BLaER1 (cell line): ENCODE measurements around the gene CPSF4L.

Experiments
- H3K27ac ChIP-seq: shearing (Covaris generic); formaldehyde crosslinking; 2 replicates; pipeline ENCODE4 v1.8.1; 2022
- H3K27me3 ChIP-seq: shearing (Covaris generic); formaldehyde crosslinking; 2 replicates; pipeline ENCODE4 v1.8.1; 2022
- H3K36me3 ChIP-seq: shearing (Covaris generic); formaldehyde crosslinking; 2 replicates; pipeline ENCODE4 v1.8.1; 2022
- H3K4me1 ChIP-seq: shearing (Covaris generic); formaldehyde crosslinking; 2 replicates; pipeline ENCODE4 v1.8.1; 2022
- H3K4me2 ChIP-seq: shearing (Covaris generic); formaldehyde crosslinking; 2 replicates; pipeline ENCODE4 v1.8.1; 2022
- H3K4me3 ChIP-seq: shearing (Covaris generic); formaldehyde crosslinking; 2 replicates; pipeline ENCODE4 v1.8.1; 2022
- H3K9ac ChIP-seq: shearing (Covaris generic); formaldehyde crosslinking; 2 replicates; pipeline ENCODE4 v1.8.1; 2022
- H3K9me3 ChIP-seq: shearing (Covaris generic); formaldehyde crosslinking; 2 replicates; pipeline ENCODE4 v1.8.1; 2022
- H4K20me1 ChIP-seq: shearing (Covaris generic); formaldehyde crosslinking; 2 replicates; pipeline ENCODE4 v1.8.1; 2022
- Cebpa-rat ChIP-seq: shearing (Covaris generic); IDR thresholded peaks from 2 replicates; pipeline ENCODE4 v1.8.1; 2022

The CPSF4L gene

GRCh38 chr17:73290399-73291259 lies 28.9 kb upstream of the CPSF4L start:
- no peaks in the 10 kb centered on the region for H3K27me3 ChIP-seq
- H3K4me2 ChIP-seq: peak overlapping the region; percentile 91
- peaks cover 55% of the 10 kb centered on the region for H3K4me1 ChIP-seq
- no peaks in the 10 kb centered on the region for H3K9me3 ChIP-seq
- TF ChIP-seq Cebpa-rat: peak; percentile 62
- peaks cover 8% of the 10 kb centered on the region for H3K36me3 ChIP-seq
- peak overlapping the region; percentile 76 for H3K27ac ChIP-seq
- peak overlapping the region; percentile 19 for H3K4me3 ChIP-seq
- peaks cover 43% of the 10 kb centered on the region for H4K20me1 ChIP-seq
- H3K9ac ChIP-seq: peak overlapping the region; percentile 62; the same call in 1 of the 2 replicates

GRCh38 chr17:73289549-73290254 lies 28.0 kb upstream of the CPSF4L start:
- no peak for TF ChIP-seq Cebpa-rat
- H3K27me3 ChIP-seq: no peaks in the 10 kb centered on the region
- H4K20me1 ChIP-seq: peaks cover 45% of the 10 kb centered on the region
- H3K36me3 ChIP-seq: peaks cover 17% of the 10 kb centered on the region
- 0 out of 2 replicates have a peak overlapping the region, but pooled peaks have one; percentile 76 for H3K27ac ChIP-seq
- no peak overlapping the region for H3K4me3 ChIP-seq
- no peak overlapping the region for H3K9ac ChIP-seq
- peaks cover 62% of the 10 kb centered on the region for H3K4me1 ChIP-seq
- H3K9me3 ChIP-seq: no peaks in the 10 kb centered on the region
- peak overlapping the region; percentile 91 for H3K4me2 ChIP-seq

GRCh38 chr17:73288534-73289302 lies 27.0 kb upstream of the CPSF4L start:
- H3K4me2 ChIP-seq: 0 out of 2 replicates have a peak overlapping the region, but pooled peaks have one; percentile 5
- TF ChIP-seq Cebpa-rat: no peak
- no peak overlapping the region for H3K27ac ChIP-seq
- H4K20me1 ChIP-seq: peaks cover 55% of the 10 kb centered on the region
- H3K9me3 ChIP-seq: no peaks in the 10 kb centered on the region
- peaks cover 17% of the 10 kb centered on the region for H3K36me3 ChIP-seq
- H3K27me3 ChIP-seq: no peaks in the 10 kb centered on the region
- no peak overlapping the region for H3K4me3 ChIP-seq
- peaks cover 67% of the 10 kb centered on the region for H3K4me1 ChIP-seq
- no peak overlapping the region for H3K9ac ChIP-seq

GRCh38 chr17:73286863-73287296 lies 25.2 kb upstream of the CPSF4L start:
- Histone ChIP-seq H3K9ac (no peak overlapping the region), H3K4me3 (no peak overlapping the region), H3K36me3 (peaks cover 17% of the 10 kb centered on the region), H3K27me3 (no peaks in the 10 kb centered on the region), H3K4me2 (no peak overlapping the region), H3K27ac (no peak overlapping the region), H4K20me1 (peaks cover 54% of the 10 kb centered on the region), H3K4me1 (peaks cover 67% of the 10 kb centered on the region), H3K9me3 (no peaks in the 10 kb centered on the region)
- no peak for TF ChIP-seq Cebpa-rat

GRCh38 chr17:73285916-73286862 lies 24.5 kb upstream of the CPSF4L start:
- Histone ChIP-seq H3K27me3 (no peaks in the 10 kb centered on the region), H3K9ac (no peak overlapping the region), H4K20me1 (peaks cover 47% of the 10 kb centered on the region), H3K4me2 (no peak overlapping the region), H3K4me1 (peaks cover 67% of the 10 kb centered on the region), H3K9me3 (no peaks in the 10 kb centered on the region), H3K4me3 (no peak overlapping the region), H3K36me3 (peaks cover 17% of the 10 kb centered on the region), H3K27ac (no peak overlapping the region)
- TF ChIP-seq Cebpa-rat: no peak

GRCh38 chr17:73285603-73285908 lies 23.9 kb upstream of the CPSF4L start:
- no peak for TF ChIP-seq Cebpa-rat
- Histone ChIP-seq H3K27ac (no peak overlapping the region), H4K20me1 (peaks cover 41% of the 10 kb centered on the region), H3K36me3 (peaks cover 17% of the 10 kb centered on the region), H3K4me2 (no peak overlapping the region), H3K27me3 (no peaks in the 10 kb centered on the region), H3K9ac (no peak overlapping the region), H3K9me3 (no peaks in the 10 kb centered on the region), H3K4me1 (peaks cover 62% of the 10 kb centered on the region), H3K4me3 (no peak overlapping the region)

GRCh38 chr17:73284906-73285602 lies 23.4 kb upstream of the CPSF4L start:
- H3K9ac ChIP-seq: no peak overlapping the region
- peaks cover 57% of the 10 kb centered on the region for H3K4me1 ChIP-seq
- peak overlapping the region; percentile 41; the same call in 1 of the 2 replicates for H3K27ac ChIP-seq
- no peaks in the 10 kb centered on the region for H3K9me3 ChIP-seq
- H3K36me3 ChIP-seq: peaks cover 17% of the 10 kb centered on the region
- no peak overlapping the region for H3K4me3 ChIP-seq
- no peaks in the 10 kb centered on the region for H3K27me3 ChIP-seq
- H4K20me1 ChIP-seq: peaks cover 36% of the 10 kb centered on the region
- H3K4me2 ChIP-seq: peak overlapping the region; percentile 89
- TF ChIP-seq Cebpa-rat: no peak

GRCh38 chr17:73284354-73284753 lies 22.7 kb upstream of the CPSF4L start:
- TF ChIP-seq Cebpa-rat: no peak

More at GRCh38 chr17:73284354-73284753, 22.7 kb upstream of the CPSF4L start:
- Histone ChIP-seq H3K9ac (0 out of 2 replicates have a peak overlapping the region, but pooled peaks have one; percentile 74), H3K36me3 (peaks cover 17% of the 10 kb centered on the region), H3K4me2 (peak overlapping the region; percentile 89), H3K27me3 (no peaks in the 10 kb centered on the region), H3K4me3 (0 out of 2 replicates have a peak overlapping the region, but pooled peaks have one; percentile 39), H4K20me1 (peaks cover 32% of the 10 kb centered on the region), H3K27ac (peak overlapping the region; percentile 74), H3K9me3 (no peaks in the 10 kb centered on the region), H3K4me1 (peaks cover 51% of the 10 kb centered on the region)
